GM20431 (cell line): ENCODE data around the gene CAMSAP2.

Source experiments
- in situ Hi-C: fragments of 300-500 bp; cut with MseI, MboI; formaldehyde crosslinking; loops from one replicate; pipeline ENCODE4 v1.15.0; 2020; ENCODE audit warnings: low sequenced_read_pairs; ENCODE audit not compliant: unreplicated experiment

Gene CAMSAP2

DNA sequence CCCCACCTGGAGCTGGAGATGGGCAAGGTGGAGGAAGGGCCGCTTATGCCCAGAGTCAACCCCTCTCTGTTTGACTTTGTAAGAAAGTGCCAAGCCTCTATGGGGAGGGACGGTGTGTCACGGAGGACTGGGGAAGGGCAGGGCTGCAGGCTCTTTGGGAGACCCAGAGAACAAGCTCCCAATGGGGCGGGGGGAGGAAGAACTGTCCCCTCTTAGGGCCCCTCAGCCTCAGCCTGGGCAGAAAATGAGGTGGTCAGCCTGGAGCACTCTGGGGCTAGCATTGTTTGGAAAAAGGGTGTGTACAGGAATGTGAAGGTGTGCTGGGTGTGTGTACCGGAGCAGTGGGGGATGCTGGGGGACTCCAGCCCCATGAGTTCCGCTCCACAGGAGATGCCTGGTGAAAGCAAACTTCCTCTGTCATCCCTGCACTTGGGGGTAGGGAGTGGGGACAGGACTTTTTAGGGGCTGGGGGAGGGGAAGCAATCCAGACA, 154.8 kb downstream of the CAMSAP2 start:
- in situ Hi-C loops = no loop called here

DNA sequence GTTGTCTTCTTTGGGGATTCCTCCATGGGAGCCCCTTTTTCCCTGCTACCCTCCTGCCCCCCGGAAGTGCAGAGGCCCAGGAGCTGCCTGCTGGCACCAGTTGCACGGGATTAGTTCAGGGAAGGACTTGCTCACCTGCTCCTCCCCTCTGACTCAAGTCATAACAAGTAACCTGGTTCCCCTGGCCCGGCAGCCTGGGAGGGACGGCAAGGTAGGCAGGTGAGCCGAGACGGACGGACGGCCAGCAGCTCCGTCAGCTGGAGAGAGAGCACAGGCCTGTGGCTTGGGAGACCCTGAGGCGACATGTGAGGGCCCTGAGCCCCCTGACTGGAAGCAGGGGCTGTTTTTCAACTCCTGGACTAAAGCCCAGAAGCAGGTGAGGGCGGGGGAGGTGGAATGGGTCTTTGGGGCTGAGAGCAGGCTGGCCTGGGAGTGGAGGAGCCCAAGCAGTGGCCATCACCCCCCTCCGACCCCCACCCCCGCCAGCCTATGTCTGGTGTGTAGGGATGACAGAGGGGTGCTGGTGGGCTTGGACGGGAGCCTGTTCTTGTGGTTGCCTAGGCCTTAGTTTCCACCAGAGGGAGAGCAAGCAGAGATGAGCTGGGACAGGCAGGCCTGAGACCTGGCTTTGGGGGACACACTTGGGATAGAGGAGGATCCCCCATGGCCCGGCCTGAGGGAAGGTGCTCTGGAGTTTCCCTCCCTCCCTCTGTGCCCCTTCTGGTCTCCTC, 156.2 kb downstream of the CAMSAP2 start, which contains the start of gene INAVA:
Gene INAVA (plus strand): TSS at position 189 of the 731 bp plus-strand sequence. CDS start 3,501 bp downstream, outside the sequence.
- in situ Hi-C loops = no loop called here

- in situ Hi-C loops = no loop called here
Measured at GRCh38 chr1:200895443-200895789, 156.7 kb downstream of the CAMSAP2 start.

DNA sequence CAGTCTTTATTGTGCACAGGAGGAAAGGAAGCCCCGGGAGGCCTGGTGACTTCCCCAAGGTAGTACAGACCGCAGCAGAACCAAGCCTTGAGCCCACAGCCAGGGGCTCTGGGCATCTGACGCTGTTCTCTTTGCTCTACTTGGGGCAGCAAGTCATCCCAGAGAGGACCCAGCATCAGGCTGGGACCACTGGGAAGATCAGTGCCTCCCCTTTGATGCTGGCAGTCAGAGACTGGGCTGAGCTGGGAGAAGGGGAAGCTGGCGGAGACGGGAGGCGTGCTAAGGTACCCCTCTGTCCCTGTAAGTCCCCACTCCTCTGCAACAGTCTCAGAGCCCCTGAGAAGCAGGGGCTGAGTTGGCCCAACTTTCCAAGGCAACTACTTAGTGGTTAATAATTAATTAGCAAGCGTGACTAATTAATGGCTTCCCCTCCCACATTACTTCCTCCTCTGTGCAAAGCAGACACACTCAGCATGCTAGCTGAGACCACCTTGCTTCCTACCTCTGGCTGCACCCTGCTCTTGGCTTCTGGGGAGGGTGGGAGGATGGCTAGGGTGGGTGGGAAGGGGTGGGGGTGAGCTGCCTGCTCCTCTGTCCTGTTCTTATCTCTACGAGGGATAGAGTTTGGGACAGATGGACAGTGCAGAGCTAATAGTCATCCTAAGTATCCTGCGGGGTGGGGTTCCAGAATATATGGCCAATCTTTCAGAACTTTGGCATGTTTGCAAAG, 157.3 kb downstream of the CAMSAP2 start:
- in situ Hi-C loops = no loop called here

DNA sequence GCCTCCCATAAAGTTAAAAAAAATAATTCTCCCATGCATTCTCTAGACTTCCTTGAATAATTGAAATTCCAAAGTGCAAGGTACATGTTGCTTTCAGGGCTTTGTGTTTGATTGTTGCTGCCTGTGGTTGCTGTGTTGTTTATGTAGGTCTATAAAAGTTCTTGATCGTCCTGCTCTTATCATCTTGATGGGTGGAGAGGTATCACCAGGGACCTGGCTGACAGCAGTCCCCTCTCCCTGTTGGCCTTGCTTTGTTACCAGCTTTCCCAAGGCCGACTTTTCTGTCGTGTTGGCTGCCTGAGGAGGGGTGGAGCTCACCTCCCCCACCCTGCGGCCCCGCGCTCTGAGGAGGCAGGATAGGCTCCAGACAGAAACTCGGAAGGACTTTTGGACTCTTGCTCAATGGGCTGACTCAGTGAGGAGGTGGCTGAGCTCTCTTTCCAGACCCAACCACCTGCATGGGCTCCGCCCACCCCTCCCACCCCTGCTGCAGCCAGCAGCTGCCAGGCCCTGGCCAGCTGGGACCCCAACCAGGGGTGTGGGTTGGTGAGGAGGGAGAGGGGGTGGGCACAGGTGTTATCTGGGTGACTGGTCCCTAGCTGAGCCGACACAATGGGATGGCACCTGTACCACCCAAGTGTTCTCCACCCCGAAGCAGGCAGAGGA, 158.0 kb downstream of the CAMSAP2 start:
- in situ Hi-C loops = no loop called here

DNA sequence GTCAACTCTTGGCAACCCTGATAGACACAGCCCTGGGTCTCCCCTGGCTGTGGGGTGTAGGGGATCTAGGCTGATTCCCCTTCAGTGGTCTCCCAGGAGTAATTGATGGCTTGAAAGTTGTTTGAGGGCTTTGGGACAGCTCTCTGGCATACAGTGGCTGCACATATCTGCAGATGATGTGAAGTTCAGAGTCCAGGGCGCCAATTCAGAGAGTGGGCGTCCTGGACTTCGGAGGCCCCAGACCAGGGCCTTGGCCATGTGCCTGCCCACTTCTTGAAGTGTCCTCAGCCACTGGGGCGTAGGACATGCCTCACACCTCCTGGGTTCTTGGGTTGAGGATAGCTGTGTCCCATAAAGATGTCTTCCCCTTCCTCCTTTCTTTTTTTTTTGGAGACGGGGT, 158.6 kb downstream of the CAMSAP2 start:
- in situ Hi-C loops = no loop called here

DNA sequence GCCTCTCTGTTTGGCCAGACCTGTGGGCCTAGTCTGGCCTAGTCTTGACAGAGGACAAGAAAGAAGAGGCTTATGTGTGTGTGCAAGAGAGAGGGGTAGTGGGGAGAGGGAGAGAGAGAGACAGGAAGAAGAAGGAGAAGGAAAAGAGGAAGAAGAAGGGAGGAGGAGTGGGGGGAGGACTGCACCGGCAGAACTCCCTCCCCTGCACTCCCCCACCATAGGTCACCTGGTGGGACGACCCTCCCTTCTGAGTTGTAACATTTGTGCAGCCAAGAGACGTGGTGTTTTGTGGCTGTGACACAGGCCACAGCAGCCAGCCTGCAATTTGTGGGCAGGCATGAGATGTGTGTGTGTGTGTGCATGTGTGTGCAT, 160.3 kb downstream of the CAMSAP2 start:
- in situ Hi-C loops = no loop called here

DNA sequence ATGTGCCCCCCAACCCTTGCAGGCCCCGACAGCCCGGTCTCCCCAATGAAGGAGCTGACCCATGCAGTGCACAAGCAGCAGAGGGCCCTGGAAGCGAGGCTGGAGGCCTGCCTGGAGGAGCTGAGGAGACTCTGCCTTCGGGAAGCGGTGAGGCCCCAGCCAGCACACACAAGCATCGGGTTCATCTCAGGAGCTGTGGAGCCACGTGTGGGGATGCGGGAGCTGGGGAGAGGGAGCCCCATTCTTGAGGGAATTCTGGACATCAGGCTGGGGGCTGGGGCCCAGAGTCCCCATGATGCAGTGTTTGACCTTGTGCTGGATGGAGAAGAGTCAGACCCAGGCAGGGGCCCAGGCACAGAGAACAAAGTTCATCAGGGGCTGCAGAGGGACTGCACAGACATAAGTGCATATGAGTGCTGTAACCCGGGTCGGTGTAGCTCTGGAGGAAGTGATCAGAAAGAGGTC, 160.8 kb downstream of the CAMSAP2 start:
- in situ Hi-C loops = no loop called here

DNA sequence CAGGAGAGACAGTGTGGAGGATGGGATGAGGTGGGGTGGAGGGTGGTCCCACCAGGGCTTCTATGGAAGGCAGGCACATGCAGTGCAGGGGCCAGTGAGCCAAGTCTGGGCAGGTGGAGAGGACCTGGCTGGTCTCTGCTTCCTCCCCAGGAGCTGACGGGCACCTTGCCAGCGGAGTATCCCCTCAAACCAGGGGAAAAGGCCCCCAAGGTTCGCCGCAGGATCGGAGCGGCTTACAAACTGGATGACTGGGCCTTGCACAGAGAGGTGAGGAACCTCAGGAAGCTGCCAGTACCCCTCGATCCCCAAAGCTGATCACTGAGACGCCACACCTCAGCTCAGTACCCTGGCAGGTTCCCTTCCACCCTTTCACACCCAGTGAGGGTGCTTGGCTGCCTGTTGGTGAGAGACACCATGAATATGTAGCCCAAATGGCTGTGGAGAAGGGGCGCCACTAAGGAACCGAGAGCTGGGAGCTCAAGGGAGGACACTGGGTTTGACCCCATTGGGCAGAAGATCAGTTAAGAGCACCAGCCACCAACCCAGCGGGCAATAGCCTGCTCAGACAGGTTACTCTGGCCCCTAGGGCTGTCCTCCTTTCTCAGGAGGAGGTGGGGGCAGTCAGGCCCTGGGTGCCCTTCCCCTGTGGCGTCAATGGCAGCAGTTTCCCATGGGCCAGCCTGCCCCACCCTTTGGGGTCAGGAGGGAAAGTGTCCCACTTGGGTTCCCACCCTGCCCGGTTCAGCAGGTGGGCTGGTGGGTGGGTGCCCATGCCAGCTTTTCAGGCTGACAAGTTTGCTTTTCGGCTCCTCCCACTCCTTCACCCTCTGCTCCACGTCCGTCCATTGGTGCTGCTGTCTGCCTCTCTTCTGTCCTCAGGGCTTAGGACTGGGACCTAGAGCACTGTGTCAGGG, 161.5 kb downstream of the CAMSAP2 start:
- in situ Hi-C loops = no loop called here

DNA sequence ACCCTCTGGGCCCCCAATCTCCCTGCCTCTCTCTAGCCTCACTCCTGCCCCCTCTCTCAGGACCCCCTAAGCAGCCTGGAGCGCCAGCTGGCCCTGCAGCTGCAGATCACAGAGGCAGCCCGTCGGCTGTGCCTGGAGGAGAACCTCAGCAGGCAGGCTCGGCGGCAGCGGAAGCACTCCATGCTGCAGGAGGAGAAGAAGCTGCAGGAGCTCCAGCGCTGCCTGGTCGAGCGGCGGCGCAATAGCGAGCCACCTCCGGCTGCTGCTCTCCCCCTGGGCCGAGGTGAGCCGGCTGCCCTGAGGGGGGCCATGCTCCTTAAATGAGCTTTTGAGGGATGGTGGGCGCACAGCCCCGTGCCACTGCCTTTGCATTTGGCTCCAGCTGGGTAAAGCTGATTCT, 162.2 kb downstream of the CAMSAP2 start:
- in situ Hi-C loops = no loop called here

DNA sequence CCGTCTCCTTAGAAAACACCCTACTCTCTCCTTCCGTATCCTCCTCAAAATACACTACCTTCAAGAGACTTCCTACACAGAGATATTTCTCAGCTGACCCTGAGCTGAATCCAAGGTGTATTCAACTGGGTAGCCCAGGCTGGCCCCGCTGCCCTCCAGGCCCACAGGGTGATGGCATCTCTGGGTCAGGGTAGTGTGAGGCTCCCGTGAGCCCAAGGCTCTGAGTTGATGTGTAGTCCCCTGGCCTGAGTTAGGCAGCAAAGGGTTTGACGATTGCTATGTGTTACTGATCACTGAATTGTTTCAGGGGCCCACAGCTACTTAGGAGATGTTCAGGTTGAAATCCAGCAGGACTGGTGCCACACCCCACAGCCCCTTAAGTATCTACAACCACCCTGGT, 162.7 kb downstream of the CAMSAP2 start:
- in situ Hi-C loops = no loop called here

DNA sequence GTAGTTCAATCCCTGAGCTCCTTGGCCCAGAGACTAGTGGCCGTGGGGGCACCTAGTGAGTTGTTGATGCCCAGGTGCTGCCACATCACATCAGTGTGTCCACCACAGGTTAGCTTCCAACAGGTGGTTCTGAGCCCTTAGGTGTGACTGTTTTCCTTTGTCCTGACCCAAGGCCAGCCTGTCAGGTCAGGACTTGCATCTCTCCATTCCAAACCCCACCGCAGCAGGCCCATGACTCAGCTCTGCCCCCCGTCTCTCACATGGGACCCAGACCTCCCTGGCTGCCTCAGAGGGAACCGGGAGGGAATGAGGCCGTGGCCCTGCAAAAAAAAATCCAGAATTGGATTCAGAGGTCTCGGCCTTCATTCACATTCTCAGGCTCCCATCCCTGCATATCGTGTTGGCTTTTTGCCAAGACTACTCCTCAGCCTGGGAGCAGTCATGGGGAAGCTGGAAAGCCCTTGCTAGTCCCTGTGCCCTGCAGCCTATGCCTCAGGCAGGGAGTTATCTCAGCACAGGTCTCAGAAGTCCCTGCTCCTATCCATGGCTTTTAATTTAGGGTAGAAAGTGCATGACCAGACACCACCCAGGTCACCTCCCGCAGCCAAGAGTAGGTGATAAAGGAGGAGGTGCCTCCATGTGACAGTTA, 163.2 kb downstream of the CAMSAP2 start:
- in situ Hi-C loops = no loop called here

- in situ Hi-C loops = no loop called here
Measured at GRCh38 chr1:200903793-200904192, 165.1 kb downstream of the CAMSAP2 start.

GRCh38 chr1:200904772-200905171, 166.1 kb downstream of the CAMSAP2 start:
- in situ Hi-C loops = no loop called here

DNA sequence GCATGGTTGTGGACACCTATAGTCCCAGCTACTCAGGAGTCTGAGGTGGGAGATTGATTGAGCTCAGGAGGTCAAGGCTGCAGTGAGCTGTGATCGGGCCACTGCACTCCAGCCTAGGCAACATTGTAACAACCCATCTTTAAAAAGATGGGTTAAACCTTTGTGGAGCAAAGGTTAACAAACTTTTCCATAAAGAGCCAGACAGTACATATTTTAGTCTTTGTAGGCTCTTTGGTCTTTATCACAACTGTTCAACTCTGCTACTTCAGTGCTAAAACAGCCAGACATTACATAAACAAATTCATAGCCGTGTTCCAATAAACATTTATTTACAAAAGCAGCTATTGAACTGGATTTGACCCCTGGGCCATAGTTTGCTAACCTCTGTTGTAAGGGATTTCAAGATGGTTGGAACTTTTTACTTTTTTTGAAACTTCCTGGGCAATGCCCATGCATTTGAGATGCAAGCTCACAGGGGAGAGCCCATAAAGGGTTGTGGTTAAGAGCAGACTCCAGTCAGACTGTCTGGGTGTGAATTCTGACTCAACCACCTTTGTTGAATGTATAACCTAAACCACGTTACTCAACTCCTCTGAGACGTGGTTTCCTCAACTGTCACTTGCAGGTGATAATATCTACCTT, 166.8 kb downstream of the CAMSAP2 start:
- in situ Hi-C loops = no loop called here

DNA sequence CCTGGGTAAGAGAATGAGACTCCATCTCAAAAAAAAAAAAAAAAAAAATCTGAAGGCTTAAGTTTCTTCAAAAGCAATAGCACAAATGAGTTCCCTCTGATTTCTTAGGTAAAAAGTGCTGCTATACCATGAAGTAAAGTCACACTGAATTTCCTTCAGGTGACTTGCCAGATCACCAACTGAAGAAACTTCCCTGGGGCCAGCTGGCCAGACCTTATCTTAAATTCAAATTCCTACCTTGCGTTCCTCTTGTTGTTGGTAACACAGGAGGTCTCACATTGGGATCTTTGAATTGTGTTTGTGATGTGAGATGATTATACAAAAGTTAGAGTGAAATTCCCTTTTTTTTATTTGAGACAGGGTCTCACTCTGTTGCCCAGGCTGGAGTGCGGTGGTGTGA, 167.8 kb downstream of the CAMSAP2 start:
- in situ Hi-C loops = no loop called here

- in situ Hi-C loops = no loop called here
Measured at GRCh38 chr1:200907611-200908097, 169.0 kb downstream of the CAMSAP2 start.

GRCh38 chr1:200908191-200908868, 169.6 kb downstream of the CAMSAP2 start:
- in situ Hi-C loops = no loop called here
